ENCODE data around the gene FHOD3.

FHOD3 gene

DNA sequence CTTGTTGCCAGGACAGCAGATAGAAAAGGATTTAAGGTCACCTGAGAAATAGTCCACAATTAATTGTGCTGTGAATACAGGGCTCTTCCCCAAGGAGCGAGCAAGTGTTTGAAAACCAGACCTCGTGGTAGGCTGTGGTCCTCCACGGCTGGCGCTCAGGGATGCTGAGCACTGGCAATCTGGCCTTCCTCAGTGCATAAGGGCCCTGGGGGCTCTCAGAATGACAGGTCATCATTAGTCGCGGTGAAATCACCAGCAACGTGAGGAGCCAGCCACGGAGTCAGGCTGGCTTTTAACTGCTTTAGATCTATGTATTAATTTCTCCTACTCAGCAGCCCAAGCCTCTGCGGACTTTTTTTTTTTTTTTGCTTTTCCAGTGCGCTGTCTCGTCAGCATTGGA lies 148.5 kb downstream of the FHOD3 start:
- no peak overlapping the region for H3K4me3 ChIP-seq (ENCODE audit: low read depth, low read length)
- H3K36me3 ChIP-seq (ENCODE audit: control insufficient read depth in 2 of 2, insufficient read depth in 1 of 2, low read length in 2 of 2), result no peaks in the 10 kb centered on the region
- H3K4me1 ChIP-seq (ENCODE audit: control insufficient read depth, insufficient read depth, low read length), result no peaks in the 10 kb centered on the region
- ChIA-PET CTCF (no interaction called here), POLR2A (no interaction called here)
- H3K9me3 ChIP-seq (ENCODE audit: control insufficient read depth, insufficient read depth, low read depth, low read length), result no peaks in the 10 kb centered on the region
- H3K27ac ChIP-seq (ENCODE audit: extremely low read depth, low read depth, low read length), result no peak overlapping the region
- TF ChIP-seq, protein P1, sequence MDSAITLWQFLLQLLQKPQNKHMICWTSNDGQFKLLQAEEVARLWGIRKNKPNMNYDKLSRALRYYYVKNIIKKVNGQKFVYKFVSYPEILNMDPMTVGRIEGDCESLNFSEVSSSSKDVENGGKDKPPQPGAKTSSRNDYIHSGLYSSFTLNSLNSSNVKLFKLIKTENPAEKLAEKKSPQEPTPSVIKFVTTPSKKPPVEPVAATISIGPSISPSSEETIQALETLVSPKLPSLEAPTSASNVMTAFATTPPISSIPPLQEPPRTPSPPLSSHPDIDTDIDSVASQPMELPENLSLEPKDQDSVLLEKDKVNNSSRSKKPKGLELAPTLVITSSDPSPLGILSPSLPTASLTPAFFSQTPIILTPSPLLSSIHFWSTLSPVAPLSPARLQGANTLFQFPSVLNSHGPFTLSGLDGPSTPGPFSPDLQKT (IDR thresholded peaks at IDR 0.05; ENCODE audit: borderline replicate concordance, low read depth, low read length), result no peak
- TF ChIP-seq ZNF19 (tag by site-specific recombination; IDR thresholded peaks at IDR 0.05; ENCODE audit: low read depth) (no peak), MZF1 (tag by site-specific recombination; IDR thresholded peaks at IDR 0.05; ENCODE audit: borderline replicate concordance) (no peak), PRDM1 (tag by site-specific recombination; IDR thresholded peaks at IDR 0.05) (no peak), SALL2 (tag by site-specific recombination; IDR thresholded peaks at IDR 0.05; ENCODE audit: borderline replicate concordance) (no peak), ZNF600 (tag by site-specific recombination; IDR thresholded peaks at IDR 0.05) (no peak), ZNF701 (tag by site-specific recombination; IDR thresholded peaks at IDR 0.05) (no peak), ZNF132 (tag by site-specific recombination; IDR thresholded peaks at IDR 0.05; ENCODE audit: borderline replicate concordance) (no peak), ZNF248 (tag by site-specific recombination; IDR thresholded peaks at IDR 0.05) (no peak), ZNF311 (tag by site-specific recombination; IDR thresholded peaks at IDR 0.05; ENCODE audit: borderline replicate concordance) (no peak), ZNF555 (tag by site-specific recombination; conservative IDR thresholded peaks at IDR 0.05) (no peak), ZBTB8A (tag by site-specific recombination; IDR thresholded peaks at IDR 0.05) (no peak), ZNF664 (tag by site-specific recombination; IDR thresholded peaks at IDR 0.05) (no peak)
- TF ChIP-seq, protein P2, sequence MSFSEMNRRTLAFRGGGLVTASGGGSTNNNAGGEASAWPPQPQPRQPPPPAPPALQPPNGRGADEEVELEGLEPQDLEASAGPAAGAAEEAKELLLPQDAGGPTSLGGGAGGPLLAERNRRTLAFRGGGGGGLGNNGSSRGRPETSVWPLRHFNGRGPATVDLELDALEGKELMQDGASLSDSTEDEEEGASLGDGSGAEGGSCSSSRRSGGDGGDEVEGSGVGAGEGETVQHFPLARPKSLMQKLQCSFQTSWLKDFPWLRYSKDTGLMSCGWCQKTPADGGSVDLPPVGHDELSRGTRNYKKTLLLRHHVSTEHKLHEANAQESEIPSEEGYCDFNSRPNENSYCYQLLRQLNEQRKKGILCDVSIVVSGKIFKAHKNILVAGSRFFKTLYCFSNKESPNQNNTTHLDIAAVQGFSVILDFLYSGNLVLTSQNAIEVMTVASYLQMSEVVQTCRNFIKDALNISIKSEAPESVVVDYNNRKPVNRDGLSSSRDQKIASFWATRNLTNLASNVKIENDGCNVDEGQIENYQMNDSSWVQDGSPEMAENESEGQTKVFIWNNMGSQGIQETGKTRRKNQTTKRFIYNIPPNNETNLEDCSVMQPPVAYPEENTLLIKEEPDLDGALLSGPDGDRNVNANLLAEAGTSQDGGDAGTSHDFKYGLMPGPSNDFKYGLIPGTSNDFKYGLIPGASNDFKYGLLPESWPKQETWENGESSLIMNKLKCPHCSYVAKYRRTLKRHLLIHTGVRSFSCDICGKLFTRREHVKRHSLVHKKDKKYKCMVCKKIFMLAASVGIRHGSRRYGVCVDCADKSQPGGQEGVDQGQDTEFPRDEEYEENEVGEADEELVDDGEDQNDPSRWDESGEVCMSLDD (tag by site-specific recombination; IDR thresholded peaks at IDR 0.05), result no peak
- TF ChIP-seq, protein P3, sequence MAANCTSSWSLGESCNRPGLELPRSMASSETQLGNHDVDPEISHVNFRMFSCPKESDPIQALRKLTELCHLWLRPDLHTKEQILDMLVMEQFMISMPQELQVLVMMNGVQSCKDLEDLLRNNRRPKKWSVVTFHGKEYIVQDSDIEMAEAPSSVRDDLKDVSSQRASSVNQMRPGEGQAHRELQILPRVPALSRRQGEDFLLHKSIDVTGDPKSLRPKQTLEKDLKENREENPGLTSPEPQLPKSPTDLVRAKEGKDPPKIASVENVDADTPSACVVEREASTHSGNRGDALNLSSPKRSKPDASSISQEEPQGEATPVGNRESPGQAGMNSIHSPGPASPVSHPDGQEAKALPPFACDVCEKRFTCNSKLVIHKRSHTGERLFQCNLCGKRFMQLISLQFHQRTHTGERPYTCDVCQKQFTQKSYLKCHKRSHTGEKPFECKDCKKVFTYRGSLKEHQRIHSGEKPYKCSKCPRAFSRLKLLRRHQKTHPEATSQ (tag by site-specific recombination; IDR thresholded peaks at IDR 0.05), result no peak

DNA sequence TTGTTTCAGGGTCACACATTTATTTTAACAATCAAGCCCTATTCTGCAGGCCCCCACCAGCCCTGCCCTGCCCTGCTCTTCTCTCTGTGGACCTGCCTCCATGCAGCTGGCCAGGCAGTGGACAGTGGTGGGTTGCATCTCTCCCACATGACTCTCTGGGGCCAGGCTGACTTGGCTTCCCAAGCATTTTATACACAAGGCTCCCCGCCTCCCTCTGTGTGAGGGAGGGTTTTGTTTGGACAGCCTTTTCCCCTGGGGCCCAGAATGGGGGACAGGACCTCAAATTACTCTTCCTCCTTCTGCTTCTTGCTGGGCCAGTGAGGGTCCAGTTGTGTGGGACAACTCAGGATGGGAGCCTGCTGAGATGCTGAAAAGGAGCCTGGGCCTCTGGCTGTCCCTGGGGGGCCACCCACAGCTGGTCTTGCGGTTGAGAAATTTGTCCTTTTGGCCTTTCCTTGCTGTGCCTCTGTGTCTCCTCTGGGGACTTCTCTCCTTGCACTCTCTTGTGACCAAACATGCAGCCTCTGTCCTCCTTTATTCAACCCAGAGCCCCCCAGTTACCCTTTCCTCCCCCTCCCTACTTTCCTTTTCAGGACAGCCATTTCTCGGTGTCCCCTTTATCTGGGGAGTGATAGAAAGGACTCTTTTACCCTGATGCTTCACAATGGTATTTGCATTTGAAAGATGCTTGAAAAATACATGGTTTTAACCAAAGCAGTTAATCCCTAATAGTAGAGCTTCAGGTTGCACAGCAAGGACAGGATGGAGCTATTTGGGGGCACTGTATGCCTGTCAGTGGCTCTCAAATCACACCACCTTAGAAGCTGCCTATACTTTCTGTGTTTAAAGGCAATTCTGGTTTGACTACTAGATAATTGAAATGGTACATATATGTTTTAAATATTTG lies 151.1 kb downstream of the FHOD3 start:
- TF ChIP-seq ZFHX2 (tag by site-specific recombination; conservative IDR thresholded peaks at IDR 0.05) (peak; percentile 41), EGR2 (tag by site-specific recombination; IDR thresholded peaks at IDR 0.05; ENCODE audit: low read depth) (peak; percentile 6; the same call in 1 of the 2 replicates), SALL2 (tag by site-specific recombination; IDR thresholded peaks at IDR 0.05; ENCODE audit: borderline replicate concordance) (no peak), ZIC2 (tag by site-specific recombination; IDR thresholded peaks at IDR 0.05) (peak; percentile 97), GLIS1 (tag by site-specific recombination; IDR thresholded peaks at IDR 0.05) (peak; percentile 24; the same call in 1 of the 2 replicates)
- Histone ChIP-seq H3K4me1 (ENCODE audit: control insufficient read depth, insufficient read depth, low read length) (no peaks in the 10 kb centered on the region), H3K4me3 (ENCODE audit: low read depth, low read length) (no peak overlapping the region), H3K27ac (ENCODE audit: extremely low read depth, low read depth, low read length) (no peak overlapping the region), H3K36me3 (ENCODE audit: control insufficient read depth in 2 of 2, insufficient read depth in 1 of 2, low read length in 2 of 2) (no peaks in the 10 kb centered on the region), H3K9me3 (ENCODE audit: control insufficient read depth, insufficient read depth, low read depth, low read length) (no peaks in the 10 kb centered on the region)
- POLR2A ChIA-PET, result no interaction called here
- CTCF ChIA-PET, result interaction anchor here (1.2 kb wide), 1 partner anchor 9 kb away, joined by 3 read pairs; no protein-coding TSS in a partner anchor
